Right ventricle myocardium inferior (tissue), 1 donor: Measurements from ENCODE around the gene EEF1A2. TPM values are rescaled to one million over a fixed set of nuclear protein-coding genes. Genes with fewer than 3 reads are reported as not detected.

Experiments used
- ATAC-seq: fragments of 200-7000 bp; cut with Tn5 transposase; one replicate; pipeline ENCODE4 v1.9.1; 2020; ENCODE audit warnings: mild to moderate bottlenecking, moderate library complexity
- DNase-seq: peaks from one replicate; pipeline ENCODE4 v3.0.0; 2021; ENCODE audit errors: missing footprints
- intact Hi-C: fragments of 100-400 bp; cut with DNase I; formaldehyde crosslinking; loops from one replicate; pipeline ENCODE4 v1.11.0; 2022
- total RNA-seq: library from RNA; stranded (reverse); fragmentation: NEBNext Ultra II Directional; extraction: Animal tissue kit (Norgen Biotek cat#: 25700); gene quantifications from one replicate; pipeline ENCODE4 v1.2.1, GENCODE V29; 2021
- donor health status: DM: no; HTN: yes; CAD: no; lungs with severe emphysema.

The EEF1A2 gene
- total RNA-seq, 1 donor from 2014 or later, result 1,274 TPM

DNA sequence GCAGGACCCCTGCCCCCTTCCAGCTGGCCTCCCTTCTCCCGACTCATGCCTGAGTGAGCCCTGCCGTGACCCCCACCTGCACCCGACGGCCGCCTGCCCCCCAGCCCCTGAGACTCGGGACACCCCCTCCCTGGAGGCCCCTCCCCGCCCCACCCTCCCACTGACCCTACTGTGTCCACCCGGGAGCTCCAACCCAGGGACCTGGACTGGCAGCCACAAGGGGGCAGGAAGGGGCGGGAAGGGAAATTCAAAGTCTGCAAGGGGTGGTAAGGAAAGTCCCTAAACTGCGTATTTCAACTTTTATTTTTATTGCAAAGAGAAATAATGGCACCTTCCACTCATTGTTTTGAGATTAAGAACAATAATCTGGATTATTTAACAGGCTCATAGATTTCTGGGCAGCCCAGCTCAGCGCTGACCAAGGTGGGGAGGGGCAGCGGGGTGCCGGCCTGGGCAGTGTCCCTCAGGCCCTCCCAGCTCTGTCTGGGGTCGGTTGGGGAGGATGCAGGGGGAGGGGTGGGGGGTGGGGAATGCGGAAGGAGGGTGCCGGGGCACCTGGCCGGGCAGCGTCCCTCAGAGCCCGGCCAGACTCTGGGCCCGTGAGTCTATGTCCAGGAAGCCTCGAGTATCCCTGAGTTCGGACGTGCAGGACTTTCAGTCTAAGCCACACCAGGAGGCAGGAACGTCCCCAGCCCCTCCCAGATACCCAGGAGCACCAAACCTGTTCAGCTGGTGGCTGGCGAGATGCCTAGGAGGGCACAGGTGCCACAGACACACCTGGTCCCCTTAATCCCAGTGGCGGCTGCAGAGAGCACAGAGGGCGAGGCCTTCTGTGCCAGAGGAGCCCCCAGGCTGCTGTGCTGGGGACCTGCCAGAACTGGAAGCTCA is 39.6 kb upstream of the EEF1A2 start:
- DNase-seq (peak; percentile 56), ATAC-seq (peak; percentile 47)
- intact Hi-C loops, result loop anchor here (2.0 to 5.0 kb wide), 4 partner anchors 38 to 434 kb away; partner anchors contain the start of gene ABHD16B

GRCh38 chr20:63537525-63538203 is 38.8 kb upstream of the EEF1A2 start:
- DNase-seq, result peak; percentile 92
- intact Hi-C loops, result loop anchor here (2.0 to 5.0 kb wide), 4 partner anchors 39 to 435 kb away; partner anchors contain the start of gene ABHD16B
- peak; percentile 91 for ATAC-seq

DNA sequence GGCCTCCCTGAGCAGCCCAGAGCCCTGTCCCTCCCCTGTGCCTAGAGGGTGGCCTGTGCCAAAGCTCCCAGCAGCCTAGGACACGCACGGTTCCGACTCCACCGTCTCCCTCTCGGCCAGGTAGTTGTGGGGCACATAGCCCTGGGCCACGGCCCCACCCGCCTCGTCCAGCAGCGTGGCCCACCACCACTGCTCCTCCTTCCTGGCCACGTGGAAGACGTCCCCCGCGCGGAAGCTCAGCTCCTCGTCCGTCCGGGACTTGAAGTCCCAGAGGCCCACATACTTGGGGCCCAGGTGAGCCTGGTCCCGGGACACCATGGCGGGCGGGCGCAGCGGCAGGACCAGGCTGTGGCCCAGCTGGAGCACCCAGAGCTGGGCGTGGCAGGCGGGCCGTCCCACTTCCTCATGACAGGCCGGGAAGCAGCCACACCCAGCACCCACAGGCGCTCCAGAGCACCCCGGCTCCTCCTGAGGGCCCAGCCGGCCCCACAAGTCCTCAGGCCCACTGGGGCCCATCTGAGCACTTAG is 38.2 kb upstream of the EEF1A2 start, which contains the start of gene PTK6:
Gene PTK6, minus strand, starts transcription at position 380 of the 528 bp plus-strand sequence. Its CDS starts 62 bp downstream, at position 318.
- DNase-seq, result peak; percentile 87
- intact Hi-C loops, result loop anchor here (5.0 kb wide), 2 partner anchors 75 to 325 kb away; partner anchors contain the start of gene ABHD16B
- peak; percentile 42 for ATAC-seq

DNA sequence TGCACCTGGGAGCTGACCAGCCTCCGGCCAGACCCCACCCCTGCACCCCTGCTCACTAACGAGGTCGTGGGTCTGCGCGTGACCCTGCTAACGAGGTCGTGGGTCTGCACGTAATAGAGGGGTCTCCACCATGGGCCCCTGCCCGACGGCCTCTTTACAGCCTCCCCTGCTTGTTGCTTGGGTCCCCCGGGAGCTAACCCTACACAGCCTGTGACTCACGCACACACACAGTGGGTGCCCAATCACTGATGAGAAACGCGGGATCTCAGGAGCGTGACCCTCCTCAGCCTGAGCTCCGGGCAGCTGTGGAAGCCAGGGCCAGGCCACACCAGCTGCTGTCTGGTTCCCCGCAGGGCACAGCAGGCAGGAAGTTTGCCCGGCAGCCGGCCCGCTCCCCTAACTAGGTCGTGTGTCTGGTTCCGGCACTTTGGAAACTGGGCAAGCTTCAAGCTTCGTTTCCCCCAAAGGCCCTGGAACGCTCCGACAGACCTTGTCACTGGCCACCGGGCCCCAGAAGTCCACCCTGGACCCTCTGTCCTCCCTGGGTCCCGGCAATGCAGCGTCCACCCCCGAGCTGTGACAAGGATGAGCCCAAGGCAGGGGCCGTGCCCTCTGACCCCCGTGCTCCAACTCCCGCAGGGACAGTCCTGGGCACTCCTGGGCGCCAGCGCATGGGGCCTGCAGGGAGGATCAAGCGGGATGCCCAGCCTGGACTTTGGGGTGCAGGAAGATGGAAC is 37.5 kb upstream of the EEF1A2 start:
- DNase-seq, result peak; percentile 53
- intact Hi-C loops, result loop anchor here (5.0 kb wide), 2 partner anchors 76 to 326 kb away; partner anchors contain the start of gene ABHD16B
- ATAC-seq, result no peak

GRCh38 chr20:63534831-63535651 is 36.2 kb upstream of the EEF1A2 start:
- ATAC-seq (no peak), DNase-seq (peak; percentile 66)
- intact Hi-C loops, result loop anchor here (5.0 kb wide), 2 partner anchors 77 to 327 kb away; partner anchors contain the start of gene ABHD16B

GRCh38 chr20:63534427-63534830 is 35.5 kb upstream of the EEF1A2 start:
- DNase-seq (peak; percentile 28), ATAC-seq (no peak)
- intact Hi-C loops, result no loop called here

DNA sequence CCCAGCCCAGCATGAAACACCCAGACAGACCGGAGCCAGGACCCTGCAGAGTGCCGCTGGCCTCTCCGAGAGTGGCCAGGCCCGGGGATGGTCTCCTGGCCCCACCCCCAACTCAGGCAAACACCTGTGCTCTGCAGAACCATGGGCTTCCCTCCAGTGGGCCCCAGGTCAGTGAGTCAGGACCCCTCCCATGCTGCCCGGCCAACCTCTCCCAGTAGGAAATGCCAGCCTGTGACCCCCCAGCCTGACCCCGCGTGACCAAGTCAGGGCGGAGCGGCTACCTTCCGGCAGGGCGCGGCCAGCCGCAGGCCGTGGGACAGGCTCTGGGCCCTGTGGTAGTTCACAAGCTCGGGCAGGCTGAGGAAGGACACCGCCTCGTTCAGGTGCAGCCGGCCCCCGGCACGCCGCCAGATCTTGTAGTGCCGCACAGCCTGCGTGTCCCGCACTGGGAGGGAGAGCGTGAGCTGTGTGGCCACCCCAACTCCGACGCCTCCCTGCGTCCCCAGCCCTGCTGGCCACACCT is 35.0 kb upstream of the EEF1A2 start:
- DNase-seq, result peak; percentile 58
- ATAC-seq, result no peak
- intact Hi-C loops, result no loop called here

DNA sequence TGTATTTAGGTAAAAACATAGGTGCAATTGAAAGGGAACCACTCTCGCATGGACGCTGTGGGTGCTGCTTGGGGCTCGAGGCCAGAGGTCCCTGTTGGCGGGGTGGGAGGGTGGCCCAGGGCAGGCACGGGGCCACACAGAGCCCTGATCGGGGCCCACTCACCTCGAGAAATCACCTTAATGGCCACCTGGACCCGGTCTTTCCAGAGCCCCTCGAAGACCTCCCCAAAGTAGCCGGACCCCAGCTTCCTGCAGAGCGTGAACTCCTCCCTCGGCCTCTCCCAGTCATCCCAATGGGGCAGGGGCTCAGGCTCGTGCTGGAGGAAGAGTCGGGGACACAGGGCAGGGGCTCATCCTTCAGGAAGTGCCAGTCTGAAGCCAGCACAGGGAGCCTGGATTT is 34.5 kb upstream of the EEF1A2 start:
- intact Hi-C loops, result no loop called here
- DNase-seq (no peak), ATAC-seq (no peak)

GRCh38 chr20:63532449-63532971 is 33.6 kb upstream of the EEF1A2 start:
- intact Hi-C loops, result no loop called here

GRCh38 chr20:63531686-63532448 is 33.0 kb upstream of the EEF1A2 start:
- intact Hi-C loops, result no loop called here
- DNase-seq (peak; percentile 30), ATAC-seq (no peak)

More at GRCh38 chr20:63532449-63532971, 33.6 kb upstream of the EEF1A2 start:
- DNase-seq (peak; percentile 62), ATAC-seq (no peak)

DNA sequence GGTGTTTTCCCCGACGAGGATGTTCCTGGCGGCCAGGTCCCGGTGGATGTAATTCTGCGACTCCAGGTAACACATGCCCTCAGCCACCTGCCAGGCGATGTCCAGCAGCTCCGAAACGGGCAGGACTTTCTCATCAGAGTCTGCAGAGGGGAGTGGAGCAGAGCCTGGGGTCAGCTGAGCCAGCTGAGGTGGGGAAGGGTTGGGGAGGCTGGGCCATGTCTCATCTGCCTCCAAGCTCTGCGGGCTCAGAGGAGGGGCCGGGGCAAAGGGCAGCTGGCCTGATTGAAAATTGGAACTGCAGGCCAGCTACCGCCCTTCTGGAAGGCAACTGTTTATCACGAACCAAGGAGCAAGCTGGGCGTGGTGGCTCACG is 31.9 kb upstream of the EEF1A2 start:
- ATAC-seq, result no peak
- DNase-seq, result peak; percentile 44
- intact Hi-C loops, result no loop called here

DNA sequence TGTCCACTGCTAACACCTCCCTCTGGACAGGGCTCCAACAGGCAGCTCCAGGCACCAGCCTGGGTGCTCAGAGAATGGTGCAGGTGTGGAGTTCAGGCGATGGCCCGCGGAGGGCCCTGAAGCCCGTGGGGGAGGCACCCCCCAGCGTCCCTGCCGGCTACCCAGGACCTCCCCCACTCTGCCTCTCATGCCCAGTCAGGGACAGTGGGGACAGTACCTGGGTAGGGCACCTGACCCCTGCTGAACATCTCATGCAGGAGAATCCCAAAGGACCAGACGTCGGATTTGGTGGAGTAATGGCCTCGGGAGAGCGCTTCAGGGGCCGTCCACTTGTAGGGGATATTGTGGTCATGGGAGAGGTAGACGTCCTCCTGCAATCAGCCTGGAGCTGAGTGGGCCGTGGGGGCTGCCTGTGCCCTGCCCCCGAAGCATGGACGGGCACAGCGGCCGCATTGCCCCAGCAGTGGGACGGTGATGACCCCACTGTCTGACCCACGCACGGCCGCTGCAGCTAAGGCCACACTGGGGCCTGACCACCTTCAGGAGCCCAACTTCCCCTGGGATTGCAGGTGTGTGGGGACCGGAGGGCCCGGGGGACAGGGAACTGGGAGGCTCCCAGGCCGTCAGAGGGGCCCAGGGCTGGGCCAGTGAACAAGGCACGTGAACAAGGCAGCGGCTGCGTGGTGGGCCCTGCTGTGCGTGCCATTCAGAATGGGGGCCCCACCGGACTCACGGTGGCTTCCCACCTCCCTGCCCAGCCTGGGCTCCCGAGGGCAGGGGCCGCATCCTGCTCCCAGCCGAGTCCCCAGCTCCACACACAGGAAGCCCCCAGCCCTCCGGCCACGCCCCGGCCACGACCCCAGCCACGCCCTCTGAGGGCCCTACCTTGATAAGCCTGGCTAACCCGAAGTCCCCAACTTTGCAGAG is 31.2 kb upstream of the EEF1A2 start:
- ATAC-seq, result no peak
- intact Hi-C loops, result no loop called here
- DNase-seq, result peak; percentile 60

- ATAC-seq (no peak), DNase-seq (peak; percentile 44)
- intact Hi-C loops, result no loop called here
Measured at GRCh38 chr20:63529180-63529860, 30.4 kb upstream of the EEF1A2 start.

DNA sequence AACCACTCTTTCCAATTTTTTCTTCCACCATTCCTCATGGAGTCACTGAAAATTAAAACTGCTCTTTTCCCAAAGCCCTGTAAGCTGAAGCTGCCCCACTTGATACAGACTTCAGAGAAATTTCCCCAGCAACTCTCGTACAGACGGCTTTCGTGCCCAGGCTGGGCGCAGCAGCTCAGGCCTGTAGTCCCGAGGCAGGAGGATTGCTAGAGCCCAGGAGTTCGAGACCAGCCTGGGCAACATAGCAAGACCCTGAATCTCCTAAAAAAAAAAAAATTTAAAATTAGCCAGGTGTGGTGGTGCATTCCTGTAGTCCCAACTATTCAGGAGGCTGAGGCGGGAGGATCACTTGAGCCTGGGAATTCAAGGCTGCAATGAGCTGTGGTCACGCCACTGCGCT is 28.3 kb upstream of the EEF1A2 start:
- ATAC-seq, result no peak
- DNase-seq, result peak; percentile 21
- intact Hi-C loops, result no loop called here

GRCh38 chr20:63525971-63526370 is 27.1 kb upstream of the EEF1A2 start:
- DNase-seq (peak; percentile 13), ATAC-seq (no peak)
- intact Hi-C loops, result no loop called here
